ENCODE measurements around the gene MRPS12.
A peak's percentile ranks its signal among the peaks of the same experiment; 100 is the strongest.

Gene MRPS12

DNA sequence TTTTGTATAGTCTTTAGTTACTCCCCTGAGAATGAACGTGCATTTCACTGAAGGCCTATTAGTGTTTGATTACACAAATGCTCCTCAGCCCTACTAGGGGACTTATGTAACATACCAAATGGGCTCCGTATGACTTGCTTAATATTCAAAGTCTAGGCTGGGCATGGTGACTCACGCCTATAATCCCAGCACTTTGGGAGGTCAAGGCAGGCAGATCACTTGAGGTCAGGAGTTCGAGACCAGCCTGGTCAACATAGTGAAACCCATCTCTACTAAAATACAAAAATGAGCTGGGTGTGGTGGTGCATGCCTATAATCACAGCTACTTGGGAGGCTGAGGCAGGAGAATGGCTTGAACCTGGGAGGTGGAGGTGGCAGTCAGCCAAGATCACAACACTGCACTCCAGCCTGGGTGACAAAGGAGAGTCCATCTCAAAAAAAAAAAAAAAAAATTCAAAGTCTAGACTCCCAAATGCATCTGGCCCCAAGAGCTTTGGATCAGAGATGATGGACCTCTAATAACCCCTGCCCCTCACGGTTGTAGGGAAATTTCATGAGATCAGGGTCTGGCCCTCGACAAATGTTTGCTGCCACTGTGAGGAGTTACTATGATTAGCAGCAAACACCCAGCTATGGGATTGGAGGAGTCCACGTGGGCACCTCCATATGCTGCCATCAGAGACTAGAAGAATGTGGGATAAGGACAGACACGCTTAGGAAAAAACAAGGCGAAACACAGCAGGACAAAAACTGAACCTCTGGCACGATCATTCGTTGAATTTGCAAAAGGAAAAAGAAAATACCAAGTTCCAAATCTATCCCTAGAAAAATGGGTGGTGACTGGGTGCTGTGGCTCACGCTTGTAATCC lies 40.2 kb downstream of the MRPS12 start (continued):
- TF ChIP-seq ZNF23 (tag by site-specific recombination; IDR thresholded peaks at IDR 0.05; ENCODE audit: borderline replicate concordance), result no peak
- TF ChIP-seq GLI4 (tag by site-specific recombination; IDR thresholded peaks at IDR 0.05), result no peak
- no peak for TF ChIP-seq KLF7 (tag by site-specific recombination; IDR thresholded peaks at IDR 0.05; ENCODE audit: borderline replicate concordance)
- TF ChIP-seq ZNF211 (tag by site-specific recombination; IDR thresholded peaks at IDR 0.05; ENCODE audit: low read depth), result no peak
- TF ChIP-seq ZNF645 (tag by site-specific recombination; IDR thresholded peaks at IDR 0.05), result no peak
- TF ChIP-seq ZNF24 (tag by site-specific recombination; IDR thresholded peaks at IDR 0.05), result peak; percentile 72; the same call in 1 of the 2 replicates
- TF ChIP-seq BCL11A (tag by site-specific recombination; IDR thresholded peaks at IDR 0.05; ENCODE audit: low read depth), result peak; percentile 66
- peak; percentile 35; the same call in 1 of the 2 replicates for TF ChIP-seq GLIS2 (tag by site-specific recombination; IDR thresholded peaks at IDR 0.05)
- no peak for TF ChIP-seq ZNF514 (tag by site-specific recombination; IDR thresholded peaks at IDR 0.05)
- TF ChIP-seq ZNF366 (tag by site-specific recombination; conservative IDR thresholded peaks at IDR 0.05), result 0 out of 2 replicates have a peak, but pooled peaks have one; percentile 24
- no peak for TF ChIP-seq EGR2 (tag by site-specific recombination; IDR thresholded peaks at IDR 0.05; ENCODE audit: low read depth)
- peak; percentile 34 for TF ChIP-seq ZBTB8A (tag by site-specific recombination; IDR thresholded peaks at IDR 0.05)
- no peak for TF ChIP-seq ZFP37 (tag by site-specific recombination; IDR thresholded peaks at IDR 0.05)
- TF ChIP-seq ZNF629 (tag by site-specific recombination; IDR thresholded peaks at IDR 0.05), result peak; percentile 65; the same call in 1 of the 2 replicates
- TF ChIP-seq ZNF404 (tag by site-specific recombination; IDR thresholded peaks at IDR 0.05), result no peak
- no peak for TF ChIP-seq ZNF48 (tag by site-specific recombination; IDR thresholded peaks at IDR 0.05)
- TF ChIP-seq SETDB1 (IDR thresholded peaks at IDR 0.05; ENCODE audit: insufficient read length, low read length), result no peak
- no peak for TF ChIP-seq ZNF37A (tag by site-specific recombination; IDR thresholded peaks at IDR 0.05)
- TF ChIP-seq WT1 (tag by site-specific recombination; IDR thresholded peaks at IDR 0.05), result peak; percentile 56; the same call in 1 of the 2 replicates
- TF ChIP-seq ZBTB21 (tag by site-specific recombination; IDR thresholded peaks at IDR 0.05), result peak; percentile 27; the same call in 1 of the 2 replicates
- TF ChIP-seq, protein P1, sequence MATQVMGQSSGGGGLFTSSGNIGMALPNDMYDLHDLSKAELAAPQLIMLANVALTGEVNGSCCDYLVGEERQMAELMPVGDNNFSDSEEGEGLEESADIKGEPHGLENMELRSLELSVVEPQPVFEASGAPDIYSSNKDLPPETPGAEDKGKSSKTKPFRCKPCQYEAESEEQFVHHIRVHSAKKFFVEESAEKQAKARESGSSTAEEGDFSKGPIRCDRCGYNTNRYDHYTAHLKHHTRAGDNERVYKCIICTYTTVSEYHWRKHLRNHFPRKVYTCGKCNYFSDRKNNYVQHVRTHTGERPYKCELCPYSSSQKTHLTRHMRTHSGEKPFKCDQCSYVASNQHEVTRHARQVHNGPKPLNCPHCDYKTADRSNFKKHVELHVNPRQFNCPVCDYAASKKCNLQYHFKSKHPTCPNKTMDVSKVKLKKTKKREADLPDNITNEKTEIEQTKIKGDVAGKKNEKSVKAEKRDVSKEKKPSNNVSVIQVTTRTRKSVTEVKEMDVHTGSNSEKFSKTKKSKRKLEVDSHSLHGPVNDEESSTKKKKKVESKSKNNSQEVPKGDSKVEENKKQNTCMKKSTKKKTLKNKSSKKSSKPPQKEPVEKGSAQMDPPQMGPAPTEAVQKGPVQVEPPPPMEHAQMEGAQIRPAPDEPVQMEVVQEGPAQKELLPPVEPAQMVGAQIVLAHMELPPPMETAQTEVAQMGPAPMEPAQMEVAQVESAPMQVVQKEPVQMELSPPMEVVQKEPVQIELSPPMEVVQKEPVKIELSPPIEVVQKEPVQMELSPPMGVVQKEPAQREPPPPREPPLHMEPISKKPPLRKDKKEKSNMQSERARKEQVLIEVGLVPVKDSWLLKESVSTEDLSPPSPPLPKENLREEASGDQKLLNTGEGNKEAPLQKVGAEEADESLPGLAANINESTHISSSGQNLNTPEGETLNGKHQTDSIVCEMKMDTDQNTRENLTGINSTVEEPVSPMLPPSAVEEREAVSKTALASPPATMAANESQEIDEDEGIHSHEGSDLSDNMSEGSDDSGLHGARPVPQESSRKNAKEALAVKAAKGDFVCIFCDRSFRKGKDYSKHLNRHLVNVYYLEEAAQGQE (tag by site-specific recombination; IDR thresholded peaks at IDR 0.05), result no peak
- TF ChIP-seq, protein P2, sequence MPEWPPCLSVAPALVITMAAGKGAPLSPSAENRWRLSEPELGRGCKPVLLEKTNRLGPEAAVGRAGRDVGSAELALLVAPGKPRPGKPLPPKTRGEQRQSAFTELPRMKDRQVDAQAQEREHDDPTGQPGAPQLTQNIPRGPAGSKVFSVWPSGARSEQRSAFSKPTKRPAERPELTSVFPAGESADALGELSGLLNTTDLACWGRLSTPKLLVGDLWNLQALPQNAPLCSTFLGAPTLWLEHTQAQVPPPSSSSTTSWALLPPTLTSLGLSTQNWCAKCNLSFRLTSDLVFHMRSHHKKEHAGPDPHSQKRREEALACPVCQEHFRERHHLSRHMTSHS (tag by site-specific recombination; IDR thresholded peaks at IDR 0.05), result no peak
- TF ChIP-seq ZNF2 (tag by site-specific recombination; IDR thresholded peaks at IDR 0.05), result peak; percentile 61; the same call in 1 of the 2 replicates
- TF ChIP-seq ZEB2 (tag by site-specific recombination; IDR thresholded peaks at IDR 0.05), result 0 out of 2 replicates have a peak, but pooled peaks have one; percentile 58
- peak; percentile 55; the same call in 1 of the 2 replicates for TF ChIP-seq SP7 (tag by site-specific recombination; IDR thresholded peaks at IDR 0.05)
- TF ChIP-seq KLF9 (tag by site-specific recombination; IDR thresholded peaks at IDR 0.05; ENCODE audit: low read depth), result no peak
- TF ChIP-seq ZNF600 (tag by site-specific recombination; IDR thresholded peaks at IDR 0.05), result peak; percentile 69
- TF ChIP-seq SP3 (tag by site-specific recombination; IDR thresholded peaks at IDR 0.05), result 0 out of 2 replicates have a peak, but pooled peaks have one; percentile 13
- TF ChIP-seq, protein P3, sequence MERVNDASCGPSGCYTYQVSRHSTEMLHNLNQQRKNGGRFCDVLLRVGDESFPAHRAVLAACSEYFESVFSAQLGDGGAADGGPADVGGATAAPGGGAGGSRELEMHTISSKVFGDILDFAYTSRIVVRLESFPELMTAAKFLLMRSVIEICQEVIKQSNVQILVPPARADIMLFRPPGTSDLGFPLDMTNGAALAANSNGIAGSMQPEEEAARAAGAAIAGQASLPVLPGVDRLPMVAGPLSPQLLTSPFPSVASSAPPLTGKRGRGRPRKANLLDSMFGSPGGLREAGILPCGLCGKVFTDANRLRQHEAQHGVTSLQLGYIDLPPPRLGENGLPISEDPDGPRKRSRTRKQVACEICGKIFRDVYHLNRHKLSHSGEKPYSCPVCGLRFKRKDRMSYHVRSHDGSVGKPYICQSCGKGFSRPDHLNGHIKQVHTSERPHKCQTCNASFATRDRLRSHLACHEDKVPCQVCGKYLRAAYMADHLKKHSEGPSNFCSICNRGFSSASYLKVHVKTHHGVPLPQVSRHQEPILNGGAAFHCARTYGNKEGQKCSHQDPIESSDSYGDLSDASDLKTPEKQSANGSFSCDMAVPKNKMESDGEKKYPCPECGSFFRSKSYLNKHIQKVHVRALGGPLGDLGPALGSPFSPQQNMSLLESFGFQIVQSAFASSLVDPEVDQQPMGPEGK (tag by site-specific recombination; IDR thresholded peaks at IDR 0.05), result peak; percentile 36; the same call in 1 of the 2 replicates

All from HEK293 (cell line).